Fibroblast of the aortic adventitia (primary cell): ENCODE data around the gene RBBP8NL. TPM values are rescaled to one million over a fixed set of nuclear protein-coding genes. Genes with fewer than 3 reads are reported as not detected.

Experiments
- DNase-seq: peaks from one replicate; pipeline ENCODE4 v3.0.0-alpha.2; 2010; ENCODE audit warnings: low read depth
- H3K4me3 ChIP-seq: 2 replicates; pipeline ENCODE4 v1.5.1; 2011; ENCODE audit warnings: low read depth, mild to moderate bottlenecking, control low read depth, low read length, moderate library complexity
- CTCF ChIP-seq: IDR thresholded peaks from 2 replicates; pipeline ENCODE4 v1.5.1; 2011; ENCODE audit warnings: mild to moderate bottlenecking, low read length, control low read depth, inconsistent platforms; ENCODE audit not compliant: insufficient read depth
- total RNA-seq: library from RNA; depleted of rRNA; stranded (reverse); fragments of >200 nt; gene quantifications from 2 replicates; pipeline ENCODE4 v1.2.3, GENCODE V29; 2012; ENCODE audit warnings: low replicate concordance

RBBP8NL gene
- total RNA-seq, 1 donor = not detected

GRCh38 chr20:62461834-62462233 lies 34.5 kb upstream of the RBBP8NL start:
- no peak overlapping the region for H3K4me3 ChIP-seq
- DNase-seq = no peak
- no peak for TF ChIP-seq CTCF

GRCh38 chr20:62461157-62461556 lies 33.8 kb upstream of the RBBP8NL start:
- no peak overlapping the region for H3K4me3 ChIP-seq
- TF ChIP-seq CTCF = no peak
- no peak for DNase-seq

GRCh38 chr20:62460678-62461077 lies 33.3 kb upstream of the RBBP8NL start:
- TF ChIP-seq CTCF = no peak
- no peak overlapping the region for H3K4me3 ChIP-seq
- DNase-seq = no peak

GRCh38 chr20:62459488-62459887 lies 32.1 kb upstream of the RBBP8NL start:
- no peak for TF ChIP-seq CTCF
- H3K4me3 ChIP-seq = no peak overlapping the region
- no peak for DNase-seq

- no peak for DNase-seq
- TF ChIP-seq CTCF = no peak
- no peak overlapping the region for H3K4me3 ChIP-seq
These were observed 31.2 kb upstream of the RBBP8NL start for GRCh38 chr20:62458275-62459251.

GRCh38 chr20:62457831-62458230 lies 30.5 kb upstream of the RBBP8NL start:
- no peak for DNase-seq

More at GRCh38 chr20:62457831-62458230, 30.5 kb upstream of the RBBP8NL start:
- no peak overlapping the region for H3K4me3 ChIP-seq
- TF ChIP-seq CTCF = no peak
